HCT116 (cell line): ENCODE data around the gene TXN. TPM values are rescaled to one million over a fixed set of nuclear protein-coding genes. Genes with fewer than 3 reads are reported as not detected.

Experiments used
- ATAC-seq: fragments of 200-7000 bp; cut with Tn5 transposase; 2 replicates; pipeline ENCODE4 v1.9.1; 2020; ENCODE audit warnings: mild to moderate bottlenecking, moderate library complexity
- BruUV-seq: library from RNA; stranded (reverse); fragments of 400-500 nt; replicated peaks from 2 replicates; lab custom pipeline; 2021; lab: Mats Ljungman, UMichigan
- CTCF ChIA-PET: fragments of 300-600 bp; sonication (Branson Sonifier 250); formaldehyde crosslinking; loops from one replicate; lab custom pipeline; 2021; ENCODE audit warnings: antibody characterized with exemption; lab: Charles Lee
- POLR2A ChIA-PET: fragments of 300-600, 350-600 bp; sonication (Branson Sonifier 250); formaldehyde crosslinking; loops from one replicate; lab custom pipeline; 2021; ENCODE audit warnings: antibody characterized with exemption; lab: Charles Lee
- RAD21 ChIA-PET, 2 experiments: fragments of 300-600 bp; sonication (Branson Sonifier 250); formaldehyde crosslinking; loops; one replicate each; lab custom pipeline; 2023; ENCODE audit warnings: low total read pairs in 2 of 2; ENCODE audit not compliant: uncharacterized antibody in 2 of 2, unreplicated experiment in 2 of 2, low non-redundant PET in 1 of 2; lab: Charles Lee
- DNase-seq: peaks from one replicate; pipeline ENCODE4 v3.0.0-alpha.2; 2010; ENCODE audit warnings: low read depth, low spot score
- H2AFZ ChIP-seq: fragments of 200-600 bp; shearing (Covaris generic), sonication (generic); 2 replicates; pipeline ENCODE4 v1.6.1; 2017; ENCODE audit warnings: low read depth, mixed run types, mixed read lengths, antibody characterized with exemption, low read length; ENCODE audit not compliant: poor library complexity, severe bottlenecking
- H3K27ac ChIP-seq: 2 replicates; pipeline ENCODE4 v1.5.1; 2012; ENCODE audit warnings: low read depth, low read length
- H3K27me3 ChIP-seq: fragments of 200-600 bp; sonication (generic); 2 replicates; pipeline ENCODE4 v1.6.1; 2016; ENCODE audit warnings: mixed run types, low read length, mixed read lengths; ENCODE audit not compliant: insufficient read depth
- H3K36me3 ChIP-seq, 2 experiments: fragments of 200-500 bp in 1 of 2; fragments of 200-600 bp in 1 of 2; sonication (Bioruptor generic) in 1 of 2; sonication (generic) in 1 of 2; 2 replicates each; pipeline versions ENCODE4 v1.5.1 to v1.6.1; 2014 to 2016; ENCODE audit warnings: low read length in 2 of 2, inconsistent platforms in 1 of 2, mixed read lengths in 1 of 2, mixed run types in 1 of 2; ENCODE audit not compliant: insufficient read depth in 2 of 2, control insufficient read depth in 1 of 2
- H3K4me1 ChIP-seq, 2 experiments: fragments of 200-600 bp in 1 of 2; sonication (generic) in 1 of 2; 2 replicates each; pipeline versions ENCODE4 v1.5.1 to v1.6.1; 2012 to 2017; ENCODE audit warnings: low read length in 2 of 2, inconsistent platforms in 1 of 2, mild to moderate bottlenecking in 1 of 2, mixed read lengths in 1 of 2, mixed run types in 1 of 2, moderate library complexity in 1 of 2; ENCODE audit not compliant: insufficient read depth in 2 of 2, control insufficient read depth in 1 of 2
- H3K4me2 ChIP-seq: fragments of 200-600 bp; sonication (generic); 2 replicates; pipeline ENCODE4 v1.6.1; 2017; ENCODE audit warnings: mixed run types, low read length, mixed read lengths
- H3K4me3 ChIP-seq, 2 experiments: fragments of 200-600 bp in 1 of 2; sonication (generic) in 1 of 2; replicated peaks in 1 of 2; 2 replicates each; pipeline ENCODE4 v1.5.1; 2011 to 2016; ENCODE audit warnings: low read length in 2 of 2, control low read depth in 1 of 2, low read depth in 1 of 2, mild to moderate bottlenecking in 1 of 2, mixed read lengths in 1 of 2, mixed run types in 1 of 2
- H3K79me2 ChIP-seq: fragments of 200-600 bp; sonication (generic); 2 replicates; pipeline ENCODE4 v1.6.1; 2017; ENCODE audit warnings: mild to moderate bottlenecking, mixed run types, low read length, moderate library complexity, mixed read lengths; ENCODE audit not compliant: insufficient read depth
- H3K9ac ChIP-seq: fragments of 200-600 bp; sonication (generic); 2 replicates; pipeline ENCODE4 v1.6.1; 2016; ENCODE audit warnings: low read length, mixed read lengths
- H3K9me2 ChIP-seq: fragments of 200-600 bp; sonication (generic), shearing (Covaris generic); 2 replicates; pipeline ENCODE4 v1.6.1; 2017; ENCODE audit warnings: mixed run types, mild to moderate bottlenecking, moderate library complexity; ENCODE audit not compliant: insufficient read depth
- H3K9me3 ChIP-seq, 2 experiments: fragments of 200-500 bp in 1 of 2; fragments of 200-600 bp in 1 of 2; sonication (Bioruptor generic) in 1 of 2; sonication (generic) in 1 of 2; 2 replicates each; pipeline ENCODE4 v1.6.1; 2014 to 2017; ENCODE audit warnings: low read length in 2 of 2, mixed read lengths in 2 of 2, inconsistent platforms in 1 of 2, low read depth in 1 of 2, mild to moderate bottlenecking in 1 of 2, mixed run types in 1 of 2, moderate library complexity in 1 of 2; ENCODE audit not compliant: control insufficient read depth in 1 of 2, insufficient read depth in 1 of 2
- H4K20me1 ChIP-seq: fragments of 200-600 bp; sonication (generic), shearing (Covaris generic); 2 replicates; pipeline ENCODE4 v1.6.1; 2017; ENCODE audit warnings: mixed run types, mild to moderate bottlenecking, moderate library complexity; ENCODE audit not compliant: insufficient read depth
- CBX3 ChIP-seq: IDR thresholded peaks from 2 replicates; pipeline ENCODE4 v1.6.1; 2012; ENCODE audit warnings: low read depth
- CTCF ChIP-seq, 3 experiments: fragments of 200-600 bp in 1 of 3; sonication (generic) in 1 of 3; IDR thresholded peaks in 2 of 3; conservative IDR thresholded peaks in 1 of 3; 2 replicates each; pipeline ENCODE4 v1.5.1; 2012 to 2017; ENCODE audit warnings: low read depth in 2 of 3, low read length in 2 of 3, antibody characterized with exemption in 1 of 3, borderline replicate concordance in 1 of 3, control low read depth in 1 of 3, mild to moderate bottlenecking in 1 of 3, mixed read lengths in 1 of 3, mixed run types in 1 of 3, moderate library complexity in 1 of 3; ENCODE audit not compliant: insufficient read depth in 1 of 3
- ELF1 ChIP-seq: IDR thresholded peaks from 2 replicates; pipeline ENCODE4 v1.6.1; 2012; ENCODE audit warnings: low read depth, borderline replicate concordance
- EZH2phosphoT487 ChIP-seq: fragments of 200-600 bp; IDR thresholded peaks from 2 replicates; pipeline ENCODE4 v1.6.1; 2018; ENCODE audit warnings: antibody characterized with exemption, borderline replicate concordance
- MAX ChIP-seq: IDR thresholded peaks from 2 replicates; pipeline ENCODE4 v1.6.1; 2012
- POLR2A ChIP-seq: IDR thresholded peaks from 2 replicates; pipeline ENCODE4 v1.7.0; 2011; ENCODE audit warnings: borderline replicate concordance; ENCODE audit not compliant: insufficient read depth, insufficient read length; ENCODE audit errors: extremely low read depth
- POLR2AphosphoS5 ChIP-seq: IDR thresholded peaks from 2 replicates; pipeline ENCODE4 v1.6.1; 2011; ENCODE audit warnings: mild to moderate bottlenecking, low read depth, low read length, moderate library complexity
- REST ChIP-seq: IDR thresholded peaks from 2 replicates; pipeline ENCODE4 v1.6.1; 2012; ENCODE audit warnings: low read depth
- SIN3A ChIP-seq: IDR thresholded peaks from 2 replicates; pipeline ENCODE4 v1.6.1; 2012; ENCODE audit warnings: low read depth
- TCF7L2 ChIP-seq: IDR thresholded peaks from 2 replicates; pipeline ENCODE4 v1.7.0; 2011; ENCODE audit warnings: borderline replicate concordance, inconsistent platforms; ENCODE audit not compliant: insufficient read depth, insufficient read length; ENCODE audit errors: extremely low read depth
- ZFX ChIP-seq: fragments of 450-650 bp; IDR thresholded peaks from 2 replicates; pipeline ENCODE4 v1.6.1; 2017
- intact Hi-C: fragments of 100-400 bp; cut with micrococcal nuclease; formaldehyde crosslinking; loops from 2 replicates; pipeline ENCODE4 v1.10.0; 2022
- total RNA-seq: library from RNA; stranded (reverse); gene quantifications from one replicate; pipeline ENCODE4 v1.2.1, GENCODE V29; 2021; ENCODE audit not compliant: unreplicated experiment

TXN gene
- total RNA-seq, 1 experiment from 2014 or later, result 421 TPM

- Histone ChIP-seq H3K4me2 (peak overlapping the region; percentile 87), H3K9me3 (no peaks in the 10 kb centered on the region), H3K27me3 (no peaks in the 10 kb centered on the region), H3K9me2 (no peaks in the 10 kb centered on the region), H3K4me3 (peak overlapping the region; percentile 76 to 86), H4K20me1 (peaks cover 44% of the 10 kb centered on the region; the same call in 1 of the 2 replicates), H3K27ac (peak overlapping the region; percentile 74), H2AFZ (no peak overlapping the region), H3K9ac (peak overlapping the region; percentile 94), H3K4me1 (peaks cover 8 to 57% of the 10 kb centered on the region in 2 experiments), H3K79me2 (peaks cover 56% of the 10 kb centered on the region), H3K36me3 (peaks cover under 1 to 5% of the 10 kb centered on the region in 2 experiments; a peak in 2 of 4 replicates)
- BruUV-seq, result no TSS peak
- ChIA-PET RAD21 (no interaction called here), CTCF (interaction anchor here (1.0 to 1.4 kb wide), 2 partner anchors 172 to 368 kb away, joined by 3 to 4 read pairs; no protein-coding TSS in a partner anchor), POLR2A (interaction anchor here (0.7 to 2.9 kb wide), 15 partner anchors 10 to 355 kb away, joined by 3 to 23 read pairs (median 4); no protein-coding TSS in a partner anchor)
- no peak for DNase-seq
- TF ChIP-seq ELF1 (no peak), EZH2phosphoT487 (no peak), MAX (peak; percentile 76), ZFX (peak; percentile 85), POLR2AphosphoS5 (peak; percentile 63; the same call in 1 of the 2 replicates), CTCF (IDR thresholded peaks at IDR 0.05 in 2 of 3, conservative IDR thresholded peaks at IDR 0.05 in 1 of 3; ENCODE audit: borderline replicate concordance in 1 of 3, insufficient read depth in 1 of 3, low read depth in 2 of 3, low read length in 2 of 3) (no peak), CBX3 (no peak), REST (no peak), POLR2A (no peak), TCF7L2 (peak; percentile 9), SIN3A (peak; percentile 0; the same call in 1 of the 2 replicates)
- ATAC-seq, result peak; percentile 49
- intact Hi-C loops, result loop anchor here (5.0 kb wide), 1 partner anchor 1303 kb away; no protein-coding TSS in a partner anchor
Observed at GRCh38 chr9:110255463-110256379, 586 bp downstream of the TXN start.
